Measurements from ENCODE around the gene EDAR.

EDAR gene

GRCh38 chr2:108929807-108930425 is 59.1 kb downstream of the EDAR start:
- Histone ChIP-seq H3K27me3 (ENCODE audit: insufficient read depth, low read length) (no peaks in the 10 kb centered on the region), H3F3A (ENCODE audit: insufficient read depth, low read length) (no peaks in the 10 kb centered on the region), H3K9me2 (ENCODE audit: low read depth, low read length) (no peaks in the 10 kb centered on the region), H3K9ac (ENCODE audit: low read length) (no peak overlapping the region), H3K4me3 (ENCODE audit: low read depth, low read length, poor library complexity, severe bottlenecking) (no peak overlapping the region), H2AFZ (ENCODE audit: low read length) (no peak overlapping the region), H3K9me3 (ENCODE audit: low read length) (no peaks in the 10 kb centered on the region), H3K4me2 (ENCODE audit: low read length) (no peak overlapping the region), H4K20me1 (ENCODE audit: insufficient read depth, low read length) (no peaks in the 10 kb centered on the region), H3K79me2 (ENCODE audit: insufficient read depth, low read length) (no peaks in the 10 kb centered on the region), H3K4me1 (ENCODE audit: insufficient read depth, low read length, severe bottlenecking) (no peaks in the 10 kb centered on the region), H3K36me3 (ENCODE audit: insufficient read depth, low read length) (no peaks in the 10 kb centered on the region), H3K27ac (ENCODE audit: low read depth, low read length, poor library complexity, severe bottlenecking) (no peak overlapping the region)
- TF ChIP-seq EZH2 (IDR thresholded peaks at IDR 0.05; ENCODE audit: borderline replicate concordance, low read length) (no peak), CTCF (IDR thresholded peaks at IDR 0.05; ENCODE audit: low read length) (no peak)

GRCh38 chr2:108928660-108929377 is 60.2 kb downstream of the EDAR start:
- H3K27me3 ChIP-seq (ENCODE audit: insufficient read depth, low read length) = no peaks in the 10 kb centered on the region

GRCh38 chr2:108927936-108928659 is 60.9 kb downstream of the EDAR start:
- Histone ChIP-seq H3K79me2 (ENCODE audit: insufficient read depth, low read length) (no peaks in the 10 kb centered on the region), H3K4me1 (ENCODE audit: insufficient read depth, low read length, severe bottlenecking) (no peaks in the 10 kb centered on the region), H3K36me3 (ENCODE audit: insufficient read depth, low read length) (no peaks in the 10 kb centered on the region), H3K27ac (ENCODE audit: low read depth, low read length, poor library complexity, severe bottlenecking) (no peak overlapping the region), H3K27me3 (ENCODE audit: insufficient read depth, low read length) (no peaks in the 10 kb centered on the region), H3K9me3 (ENCODE audit: low read length) (no peaks in the 10 kb centered on the region), H3K9ac (ENCODE audit: low read length) (no peak overlapping the region), H4K20me1 (ENCODE audit: insufficient read depth, low read length) (no peaks in the 10 kb centered on the region), H3K4me2 (ENCODE audit: low read length) (no peak overlapping the region), H3K4me3 (ENCODE audit: low read depth, low read length, poor library complexity, severe bottlenecking) (no peak overlapping the region), H3F3A (ENCODE audit: insufficient read depth, low read length) (no peaks in the 10 kb centered on the region), H3K9me2 (ENCODE audit: low read depth, low read length) (no peaks in the 10 kb centered on the region), H2AFZ (ENCODE audit: low read length) (no peak overlapping the region)
- TF ChIP-seq CTCF (IDR thresholded peaks at IDR 0.05; ENCODE audit: low read length) = peak; percentile 81
- TF ChIP-seq EZH2 (IDR thresholded peaks at IDR 0.05; ENCODE audit: borderline replicate concordance, low read length) = no peak

More at GRCh38 chr2:108928660-108929377, 60.2 kb downstream of the EDAR start:
- TF ChIP-seq EZH2 (IDR thresholded peaks at IDR 0.05; ENCODE audit: borderline replicate concordance, low read length) (no peak), CTCF (IDR thresholded peaks at IDR 0.05; ENCODE audit: low read length) (no peak; the same call in 1 of the 2 replicates)
- Histone ChIP-seq H3K9ac (ENCODE audit: low read length) (no peak overlapping the region), H4K20me1 (ENCODE audit: insufficient read depth, low read length) (no peaks in the 10 kb centered on the region), H3F3A (ENCODE audit: insufficient read depth, low read length) (no peaks in the 10 kb centered on the region), H3K79me2 (ENCODE audit: insufficient read depth, low read length) (no peaks in the 10 kb centered on the region), H3K27ac (ENCODE audit: low read depth, low read length, poor library complexity, severe bottlenecking) (no peak overlapping the region), H3K36me3 (ENCODE audit: insufficient read depth, low read length) (no peaks in the 10 kb centered on the region), H3K9me3 (ENCODE audit: low read length) (no peaks in the 10 kb centered on the region), H3K4me3 (ENCODE audit: low read depth, low read length, poor library complexity, severe bottlenecking) (no peak overlapping the region), H3K4me2 (ENCODE audit: low read length) (no peak overlapping the region), H3K4me1 (ENCODE audit: insufficient read depth, low read length, severe bottlenecking) (no peaks in the 10 kb centered on the region), H2AFZ (ENCODE audit: low read length) (no peak overlapping the region), H3K9me2 (ENCODE audit: low read depth, low read length) (no peaks in the 10 kb centered on the region)
